GDM1 (cell line): ENCODE measurements around the gene WWOX.
"Not testable (repeated sequence)": the region's sequence is repeated elsewhere in the genome, so short reads cannot be mapped to it uniquely, and the experiment has no call there.

Experiments used
- DNase-seq: peaks from one replicate; lab custom pipeline; 2025; lab: John Stamatoyannopoulos, UW

WWOX gene

GRCh38 chr16:78501744-78502143, 402.3 kb downstream of the WWOX start:
- DNase-seq = no peak

GRCh38 chr16:78502812-78503350, 403.4 kb downstream of the WWOX start:
- no peak for DNase-seq

DNA sequence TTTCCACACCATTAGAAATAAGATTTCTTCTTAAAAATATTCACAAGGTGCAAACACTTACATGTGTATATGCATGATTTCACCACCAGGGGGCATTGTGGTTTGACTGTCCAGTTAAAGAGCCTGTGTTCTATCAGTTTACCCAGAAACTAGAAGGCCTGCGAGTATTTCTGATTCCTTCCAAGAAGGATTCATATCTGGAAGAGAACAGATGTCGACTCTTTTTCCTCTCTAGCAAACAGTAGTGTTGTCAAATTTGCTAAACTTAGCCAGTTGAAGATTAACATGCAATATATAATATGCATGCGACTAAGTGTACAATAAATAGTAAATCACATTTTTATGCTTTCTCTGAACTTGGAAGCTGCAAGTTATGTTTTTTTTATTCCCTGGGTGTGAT, 404.1 kb downstream of the WWOX start:
- no peak for DNase-seq

DNA sequence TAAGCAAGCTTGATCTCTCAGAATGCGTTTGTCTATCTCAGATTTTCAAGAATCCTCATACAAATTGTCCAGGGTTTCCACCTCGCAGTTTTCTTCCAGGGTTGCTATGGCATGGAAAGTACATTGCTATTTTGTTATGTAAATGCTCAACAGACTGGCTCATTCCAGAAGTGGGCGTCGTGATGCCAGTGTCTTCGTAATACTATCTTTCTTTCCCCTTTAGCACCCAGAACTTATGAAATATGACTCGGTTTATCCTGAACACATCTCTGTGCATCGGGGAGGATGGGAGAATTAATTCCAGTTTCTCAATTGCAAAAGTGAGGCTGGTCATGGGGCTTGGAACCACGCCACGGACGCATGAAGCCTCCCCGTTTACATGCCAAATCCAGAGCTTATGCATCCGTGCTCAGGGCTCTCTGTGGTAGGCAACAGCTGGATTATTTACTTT, 405.0 kb downstream of the WWOX start:
- no peak for DNase-seq

DNA sequence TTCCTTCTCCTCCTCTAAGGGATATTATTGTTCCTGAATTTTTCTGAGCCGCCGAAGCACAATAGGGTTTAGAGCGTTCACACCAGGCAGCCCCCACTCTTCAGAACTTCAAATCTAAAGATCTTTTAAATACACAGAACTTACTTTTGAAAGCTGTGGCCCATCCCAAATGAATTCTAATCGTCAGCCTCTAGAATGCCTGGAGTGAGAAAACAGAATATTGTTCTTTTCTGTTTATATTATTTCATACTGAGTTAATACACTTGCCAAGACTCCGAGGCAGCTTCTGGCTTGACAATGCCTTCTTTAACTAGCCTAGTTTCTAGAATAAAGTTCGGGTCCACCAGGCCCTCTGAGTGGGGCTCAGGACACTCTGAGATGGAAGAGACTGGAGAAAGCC, 405.6 kb downstream of the WWOX start:
- DNase-seq = no peak

GRCh38 chr16:78505544-78506366, 406.3 kb downstream of the WWOX start:
- no peak for DNase-seq

DNA sequence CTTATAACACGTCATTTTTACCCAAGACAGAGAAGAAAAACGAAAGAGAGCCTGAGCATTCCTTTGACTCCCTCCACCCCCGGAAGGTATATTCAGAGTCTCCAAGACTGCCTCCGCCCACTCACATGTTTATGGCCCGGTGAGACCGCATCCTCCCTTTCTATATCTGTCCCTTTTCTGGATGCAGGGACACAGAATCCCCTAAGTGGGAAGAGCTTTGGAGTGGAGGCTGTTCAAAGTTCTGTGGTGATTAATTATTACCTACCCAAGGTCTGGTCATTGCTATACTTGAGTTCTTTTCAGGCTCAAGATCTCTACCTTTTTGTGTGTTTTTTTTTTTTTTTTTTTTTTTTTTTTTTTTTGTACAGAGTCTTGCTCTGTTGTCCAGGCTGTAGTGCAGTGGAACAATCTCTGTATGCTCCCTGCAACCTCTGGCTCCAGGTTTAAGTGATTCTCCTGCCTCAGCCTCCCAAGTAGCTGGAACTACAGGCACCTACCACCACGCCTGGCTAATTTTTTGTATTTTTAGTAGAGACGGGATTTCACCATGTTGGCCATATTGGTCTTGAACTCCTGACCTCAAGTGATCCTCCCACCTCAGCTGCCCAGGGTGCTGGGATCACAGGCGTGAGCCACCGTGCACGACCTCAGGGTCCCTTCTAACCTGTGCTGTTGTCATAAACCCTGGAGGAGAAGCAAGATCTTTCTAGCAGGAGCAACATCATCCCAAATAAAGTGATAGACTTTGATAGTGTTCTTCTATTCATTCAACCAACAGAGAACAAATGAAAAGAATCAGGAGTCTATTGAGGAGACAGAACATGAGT, 407.1 kb downstream of the WWOX start:
- DNase-seq = no peak

DNA sequence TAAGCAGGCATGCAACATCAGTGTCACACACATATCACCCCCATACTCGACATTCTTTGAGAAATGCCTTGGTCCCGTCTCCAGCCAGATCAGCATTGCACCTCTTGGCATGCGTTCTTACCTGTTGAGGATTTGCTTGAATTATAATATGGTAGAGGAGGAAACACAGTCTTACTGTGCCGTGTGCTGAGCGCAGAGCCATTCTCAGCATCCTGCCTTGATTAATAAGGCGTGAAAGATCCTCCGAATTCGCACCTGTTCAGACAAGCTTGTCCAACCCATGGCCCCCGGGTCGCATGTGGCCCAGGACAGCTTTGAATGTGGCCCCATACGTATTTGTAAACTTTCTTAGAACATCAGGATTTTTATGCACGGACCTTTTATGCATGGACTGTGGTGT, 408.1 kb downstream of the WWOX start:
- DNase-seq = no peak

- no peak for DNase-seq
Measured at GRCh38 chr16:78509965-78510364, 410.5 kb downstream of the WWOX start.

DNA sequence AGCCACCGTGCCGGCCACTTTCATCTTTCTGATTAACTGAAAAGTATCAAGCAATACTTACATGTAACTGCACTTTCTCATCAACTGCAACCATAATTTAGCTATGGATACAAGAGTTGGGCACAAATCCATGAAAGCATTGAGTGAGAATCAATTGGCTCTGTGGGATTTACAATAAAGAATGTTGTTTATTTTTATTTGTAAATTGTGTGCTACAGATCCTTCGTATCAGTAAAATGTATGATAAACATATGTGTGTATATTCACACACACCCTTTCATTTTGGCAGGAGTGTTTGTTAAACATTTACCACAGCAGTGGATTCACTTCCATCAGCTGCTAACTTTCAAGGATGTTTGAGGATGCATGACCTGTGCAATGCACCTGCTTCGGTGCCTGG, 411.0 kb downstream of the WWOX start:
- no peak for DNase-seq

DNA sequence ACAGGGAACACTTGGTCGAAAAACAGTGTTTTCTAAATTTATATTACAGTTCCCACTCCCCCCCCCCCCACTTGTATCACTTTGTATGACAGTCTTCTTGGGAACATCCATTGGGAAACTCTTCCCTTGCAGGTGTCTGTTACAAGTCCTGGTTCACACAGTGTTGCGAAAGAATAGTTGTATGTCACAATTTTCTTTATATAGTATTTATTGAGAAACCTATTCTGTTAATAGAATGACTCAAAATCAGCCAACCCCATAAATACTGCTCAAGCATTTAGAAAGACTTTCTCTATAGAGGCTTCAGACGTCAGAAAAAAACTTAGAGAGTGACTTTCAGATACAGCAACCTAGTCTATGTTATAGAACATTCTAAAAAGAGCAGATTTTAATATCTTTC, 414.4 kb downstream of the WWOX start:
- no peak for DNase-seq

GRCh38 chr16:78514888-78515287, 415.4 kb downstream of the WWOX start:
- not testable (repeated sequence) for DNase-seq

- DNase-seq = no peak
Measured at GRCh38 chr16:78515421-78515820, 416.0 kb downstream of the WWOX start.

DNA sequence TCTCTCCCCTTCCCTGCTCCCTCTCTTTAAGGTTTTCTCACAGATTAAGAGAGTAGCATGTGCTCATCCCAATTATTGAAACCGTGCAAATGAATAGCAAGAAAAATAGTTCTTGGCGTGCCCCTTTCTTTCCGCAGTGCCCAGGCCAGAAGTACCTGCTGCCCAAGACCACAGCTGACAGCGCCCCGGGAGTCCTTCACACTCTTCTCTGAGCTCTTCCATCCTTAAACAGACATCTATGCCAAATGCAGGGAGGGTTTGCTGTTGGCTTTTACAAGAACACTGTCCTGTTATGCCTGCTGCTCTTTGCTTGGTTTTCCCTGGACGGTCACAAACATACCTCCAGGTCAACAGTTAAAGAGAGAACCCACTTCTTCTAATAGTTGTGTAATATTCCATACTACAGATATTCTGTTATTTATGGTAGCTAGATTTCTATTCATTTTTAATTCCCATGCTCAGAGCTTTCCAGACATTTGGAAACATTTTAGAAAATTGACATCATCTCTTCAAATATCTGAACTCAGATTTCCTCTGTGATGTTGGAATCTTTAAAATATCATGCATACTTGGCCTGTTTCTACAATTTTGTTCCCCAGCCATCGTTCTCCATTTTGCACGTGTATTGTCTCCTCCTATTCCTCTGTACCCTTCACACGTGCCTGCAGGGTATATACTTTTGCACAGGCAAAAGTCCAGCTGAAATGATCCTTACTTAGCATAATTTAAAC, 416.7 kb downstream of the WWOX start:
- no peak for DNase-seq

- DNase-seq = no peak
Measured at GRCh38 chr16:78519896-78520295, 420.4 kb downstream of the WWOX start.

DNA sequence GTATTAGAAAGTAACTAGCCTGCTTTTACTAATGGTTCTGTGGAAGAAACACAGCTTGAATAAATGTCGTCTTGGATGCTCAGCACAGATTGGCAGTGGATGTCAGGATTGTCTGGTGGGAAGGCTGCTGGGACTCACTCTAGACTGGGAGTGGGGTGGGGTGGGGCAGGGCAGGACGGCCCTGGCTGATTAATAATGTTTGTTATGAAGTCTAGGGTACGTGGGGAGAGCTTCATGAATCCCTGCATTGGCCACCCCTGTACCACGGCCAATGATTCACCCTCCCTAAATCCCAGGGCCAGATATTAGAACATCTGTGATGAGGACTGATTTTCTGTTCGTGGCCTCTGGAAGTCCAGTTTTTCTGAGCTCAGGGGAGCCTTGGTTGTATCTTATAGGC, 421.0 kb downstream of the WWOX start:
- no peak for DNase-seq

GRCh38 chr16:78522327-78522726, 422.9 kb downstream of the WWOX start:
- DNase-seq = no peak

DNA sequence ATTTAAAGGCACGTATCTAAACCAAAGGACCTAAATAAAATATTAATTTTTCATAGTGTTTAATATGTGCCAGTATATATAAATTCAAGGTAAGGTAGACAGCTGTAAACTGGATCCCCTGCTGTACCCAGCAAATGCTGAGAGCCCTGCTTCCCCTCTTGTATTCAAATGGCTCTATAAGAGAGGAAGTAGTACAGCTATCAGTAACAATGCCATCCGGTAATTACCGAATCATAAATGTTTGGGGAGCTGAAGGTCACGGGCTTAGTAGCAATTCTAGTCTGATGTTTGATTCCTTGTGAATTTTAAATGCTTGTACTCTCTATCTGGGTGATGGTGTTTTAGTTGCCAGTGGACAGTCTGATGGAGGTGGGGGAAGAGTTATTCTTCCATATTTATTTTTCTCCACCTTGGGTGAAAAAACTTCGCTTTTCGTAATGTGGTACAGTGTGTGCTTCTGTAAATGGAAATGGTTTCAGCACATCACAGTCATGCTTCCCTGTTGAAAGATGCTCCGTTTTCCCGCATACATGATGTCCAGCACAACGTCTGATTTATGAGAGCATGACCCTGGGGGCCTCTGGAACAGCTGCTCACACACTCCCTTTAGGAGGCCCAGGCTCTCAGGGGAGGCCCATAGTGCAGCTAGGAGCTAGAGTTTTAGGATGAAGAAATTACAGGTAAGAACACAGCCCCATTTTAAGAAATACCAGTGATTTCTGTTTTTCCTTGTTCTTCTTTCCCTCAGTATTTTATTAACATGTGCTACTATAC, 423.9 kb downstream of the WWOX start:
- DNase-seq = no peak

- DNase-seq = no peak
Measured at GRCh38 chr16:78524066-78524595, 424.7 kb downstream of the WWOX start.

- no peak for DNase-seq
Measured at GRCh38 chr16:78528265-78528664, 428.8 kb downstream of the WWOX start.

DNA sequence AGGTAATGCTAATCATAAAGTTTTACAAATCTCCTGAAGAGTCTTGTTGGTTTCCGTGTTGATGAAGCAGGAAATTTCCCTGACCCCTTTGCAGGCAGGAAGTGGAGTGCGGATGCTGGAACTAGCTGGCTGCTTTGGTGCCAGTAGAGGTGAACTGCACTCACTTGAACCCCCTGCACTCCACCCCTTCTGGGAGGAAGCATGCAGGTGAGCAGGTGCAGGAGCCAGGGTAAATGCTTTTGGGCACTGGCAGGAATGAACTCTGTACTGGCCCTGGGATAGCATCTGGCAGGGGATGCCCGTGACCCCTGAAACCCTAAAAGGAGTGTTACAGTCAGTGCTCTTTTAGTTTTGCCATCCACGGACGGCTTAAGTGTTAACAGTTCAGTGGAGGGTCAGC, 430.4 kb downstream of the WWOX start:
- no peak for DNase-seq
